Smooth muscle cell (in vitro differentiated cells): ENCODE data around the gene GDPD4. TPM values are rescaled to one million over a fixed set of nuclear protein-coding genes. Genes with fewer than 3 reads are reported as not detected.

Source experiments
- DNase-seq: peaks from one replicate; lab custom pipeline; 2025; ENCODE audit not compliant: unreplicated experiment; lab: John Stamatoyannopoulos, UW
- H2AFZ ChIP-seq: fragments of 200-600 bp; sonication (generic); 2 replicates; pipeline ENCODE4 v1.6.0; 2016; ENCODE audit warnings: antibody characterized with exemption, low read depth, mild to moderate bottlenecking
- H3F3A ChIP-seq: fragments of 200-600 bp; sonication (generic); 2 replicates; pipeline ENCODE4 v1.6.0; 2017; ENCODE audit warnings: antibody characterized with exemption, low read depth
- H3K27ac ChIP-seq: fragments of 200-600 bp; sonication (generic); 2 replicates; pipeline ENCODE4 v1.5.1; 2016; ENCODE audit warnings: low read depth, mild to moderate bottlenecking
- H3K27me3 ChIP-seq: fragments of 200-600 bp; sonication (generic); 2 replicates; pipeline ENCODE4 v1.6.1; 2016; ENCODE audit warnings: low read depth, mild to moderate bottlenecking
- H3K36me3 ChIP-seq: fragments of 200-600 bp; sonication (generic); 2 replicates; pipeline ENCODE4 v1.5.1; 2016; ENCODE audit warnings: low read depth
- H3K4me1 ChIP-seq: fragments of 200-600 bp; sonication (generic); 2 replicates; pipeline ENCODE4 v1.5.1; 2016; ENCODE audit warnings: low read depth
- H3K4me2 ChIP-seq: fragments of 200-600 bp; sonication (generic); 2 replicates; pipeline ENCODE4 v1.6.0; 2016; ENCODE audit warnings: mild to moderate bottlenecking
- H3K4me3 ChIP-seq: fragments of 200-600 bp; sonication (generic); 2 replicates; pipeline ENCODE4 v1.5.1; 2016; ENCODE audit warnings: mild to moderate bottlenecking
- H3K79me2 ChIP-seq: fragments of 200-600 bp; sonication (generic); 2 replicates; pipeline ENCODE4 v1.6.0; 2016; ENCODE audit warnings: low read depth, mild to moderate bottlenecking
- H3K9ac ChIP-seq: fragments of 200-600 bp; sonication (generic); 2 replicates; pipeline ENCODE4 v1.6.0; 2016; ENCODE audit warnings: low read depth
- H3K9me3 ChIP-seq: fragments of 200-600 bp; sonication (generic); replicated peaks from 2 replicates; pipeline ENCODE4 v1.5.1; 2016; ENCODE audit warnings: low read depth
- H4K20me1 ChIP-seq: fragments of 200-600 bp; sonication (generic); 2 replicates; pipeline ENCODE4 v1.6.0; 2016; ENCODE audit warnings: low read depth
- CTCF ChIP-seq: fragments of 200-600 bp; sonication (generic); IDR thresholded peaks from 2 replicates; pipeline ENCODE4 v1.5.1; 2017; ENCODE audit warnings: borderline replicate concordance, mild to moderate bottlenecking, antibody characterized with exemption; ENCODE audit not compliant: insufficient read depth, poor library complexity, severe bottlenecking
- WGBS: methylation state at CpG from one replicate; pipeline ENCODE4 v1.1.7; 2016; ENCODE audit warnings: low lambda C conversion rate; 5-methylcytosine and 5-hydroxymethylcytosine counted together
- polyA plus RNA-seq: library from polyadenylated mRNA; unstranded; fragments of >200 nt; fragmentation: Nextera tagmentation; extraction: Ambion mirVana; gene quantifications from 2 replicates; pipeline ENCODE4 v1.2.1, GENCODE V29; 2016
- total RNA-seq: library from RNA; depleted of rRNA; stranded (reverse); fragments of >200 nt; gene quantifications from 2 replicates; pipeline ENCODE4 v1.2.3, GENCODE V29; 2014

Gene GDPD4
- total and polyA plus RNA-seq, 2 experiments from 2014 or later, result not detected

- no peak overlapping the region for H2AFZ ChIP-seq
- DNase-seq, result no peak
- H3F3A ChIP-seq, result no peaks in the 10 kb centered on the region
- no peaks in the 10 kb centered on the region for H3K27me3 ChIP-seq
- H4K20me1 ChIP-seq, result no peaks in the 10 kb centered on the region
- H3K4me1 ChIP-seq, result no peaks in the 10 kb centered on the region
- no peak overlapping the region for H3K9ac ChIP-seq
- TF ChIP-seq CTCF, result no peak
- no peak overlapping the region for H3K27ac ChIP-seq
- no peak overlapping the region for H3K4me2 ChIP-seq
- WGBS, result 92% methylated on average over 14 of the region's 14 CpGs
- H3K9me3 ChIP-seq, result no peaks in the 10 kb centered on the region
- H3K36me3 ChIP-seq, result no peaks in the 10 kb centered on the region
- no peaks in the 10 kb centered on the region for H3K79me2 ChIP-seq
- no peak overlapping the region for H3K4me3 ChIP-seq
These were observed 90.4 kb downstream of the GDPD4 start for GRCh38 chr11:77211040-77211451.

- Histone ChIP-seq H3K9ac (no peak overlapping the region), H3F3A (no peaks in the 10 kb centered on the region), H2AFZ (no peak overlapping the region), H3K27ac (no peak overlapping the region), H3K27me3 (no peaks in the 10 kb centered on the region), H3K4me1 (no peaks in the 10 kb centered on the region), H3K4me2 (no peak overlapping the region), H3K9me3 (no peaks in the 10 kb centered on the region), H3K79me2 (no peaks in the 10 kb centered on the region), H3K4me3 (no peak overlapping the region), H4K20me1 (no peaks in the 10 kb centered on the region), H3K36me3 (no peaks in the 10 kb centered on the region)
- WGBS, result 94% methylated on average over 4 of the region's 4 CpGs
- no peak for DNase-seq
- TF ChIP-seq CTCF, result no peak
These were observed 91.8 kb downstream of the GDPD4 start for GRCh38 chr11:77209663-77210062.

GRCh38 chr11:77208535-77208934 lies 93.0 kb downstream of the GDPD4 start:
- no peak for DNase-seq
- WGBS, result 89% methylated on average over 11 of the region's 11 CpGs
- no peak overlapping the region for H3K27ac ChIP-seq
- H3K9me3 ChIP-seq, result no peaks in the 10 kb centered on the region
- no peak overlapping the region for H3K9ac ChIP-seq
- H3K4me1 ChIP-seq, result no peaks in the 10 kb centered on the region
- H3K27me3 ChIP-seq, result no peaks in the 10 kb centered on the region
- TF ChIP-seq CTCF, result no peak
- H3F3A ChIP-seq, result no peaks in the 10 kb centered on the region
- H3K79me2 ChIP-seq, result no peaks in the 10 kb centered on the region
- no peak overlapping the region for H3K4me3 ChIP-seq
- H3K4me2 ChIP-seq, result no peak overlapping the region
- no peaks in the 10 kb centered on the region for H4K20me1 ChIP-seq
- H3K36me3 ChIP-seq, result no peaks in the 10 kb centered on the region
- no peak overlapping the region for H2AFZ ChIP-seq

GRCh38 chr11:77207618-77208313 lies 93.7 kb downstream of the GDPD4 start:
- Histone ChIP-seq H3K79me2 (no peaks in the 10 kb centered on the region), H4K20me1 (no peaks in the 10 kb centered on the region), H3F3A (no peaks in the 10 kb centered on the region), H3K36me3 (no peaks in the 10 kb centered on the region), H2AFZ (no peak overlapping the region), H3K4me3 (no peak overlapping the region), H3K4me1 (no peaks in the 10 kb centered on the region), H3K27me3 (no peaks in the 10 kb centered on the region), H3K4me2 (no peak overlapping the region), H3K9ac (no peak overlapping the region), H3K9me3 (no peaks in the 10 kb centered on the region), H3K27ac (no peak overlapping the region)
- no peak for TF ChIP-seq CTCF
- no peak for DNase-seq
- WGBS, result 95% methylated on average over 10 of the region's 10 CpGs
